HS-5 (cell line): ENCODE data around the gene RPS6KA5.
"Not testable (repeated sequence)": the region's sequence is repeated elsewhere in the genome, so short reads cannot be mapped to it uniquely, and the experiment has no call there.

Source experiments
- DNase-seq: peaks from one replicate; pipeline ENCODE4 v3.0.0-alpha.2; 2012; ENCODE audit warnings: low read depth

Gene RPS6KA5

GRCh38 chr14:90870950-90871604 lies 189.4 kb downstream of the RPS6KA5 start:
- no peak for DNase-seq

GRCh38 chr14:90867501-90867900 lies 192.9 kb downstream of the RPS6KA5 start:
- DNase-seq: no peak

- DNase-seq: no peak
Measured at GRCh38 chr14:90866833-90867232, 193.6 kb downstream of the RPS6KA5 start.

- DNase-seq: no peak
Measured at GRCh38 chr14:90864741-90865140, 195.7 kb downstream of the RPS6KA5 start.

- no peak for DNase-seq
Measured at GRCh38 chr14:90858511-90858910, 201.9 kb downstream of the RPS6KA5 start.

GRCh38 chr14:90857866-90858265 lies 202.6 kb downstream of the RPS6KA5 start:
- no peak for DNase-seq

- DNase-seq: not testable (repeated sequence)
Measured at GRCh38 chr14:90856115-90856514, 204.3 kb downstream of the RPS6KA5 start.

- DNase-seq: no peak
Measured at GRCh38 chr14:90853116-90853515, 207.3 kb downstream of the RPS6KA5 start.

- no peak for DNase-seq
Measured at GRCh38 chr14:90851327-90852036, 209.0 kb downstream of the RPS6KA5 start.

GRCh38 chr14:90850487-90850886 lies 210.0 kb downstream of the RPS6KA5 start:
- DNase-seq: peak; percentile 25

- DNase-seq: no peak
Measured at GRCh38 chr14:90849787-90850444, 210.5 kb downstream of the RPS6KA5 start.

- DNase-seq: no peak
Measured at GRCh38 chr14:90848944-90849731, 211.3 kb downstream of the RPS6KA5 start.

- peak; percentile 26 for DNase-seq
Measured at GRCh38 chr14:90846511-90846910, 213.9 kb downstream of the RPS6KA5 start.

GRCh38 chr14:90844321-90844720 lies 216.1 kb downstream of the RPS6KA5 start:
- no peak for DNase-seq

GRCh38 chr14:90842726-90843125 lies 217.7 kb downstream of the RPS6KA5 start:
- no peak for DNase-seq

GRCh38 chr14:90840667-90841066 lies 219.8 kb downstream of the RPS6KA5 start:
- not testable (repeated sequence) for DNase-seq

GRCh38 chr14:90839889-90840266 lies 220.6 kb downstream of the RPS6KA5 start:
- DNase-seq: no peak

- DNase-seq: no peak
Measured at GRCh38 chr14:90839024-90839888, 221.2 kb downstream of the RPS6KA5 start.

GRCh38 chr14:90838531-90838930 lies 221.9 kb downstream of the RPS6KA5 start:
- not testable (repeated sequence) for DNase-seq

- no peak for DNase-seq
Measured at GRCh38 chr14:90837355-90837754, 223.1 kb downstream of the RPS6KA5 start.

- DNase-seq: no peak
Measured at GRCh38 chr14:90836692-90837063, 223.8 kb downstream of the RPS6KA5 start.
